Measurements from ENCODE around the gene CNTNAP3. TPM values are rescaled to one million over a fixed set of nuclear protein-coding genes. Genes with fewer than 3 reads are reported as not detected.
"Not testable (repeated sequence)": the region's sequence is repeated elsewhere in the genome, so short reads cannot be mapped to it uniquely, and the experiment has no call there.

CNTNAP3 gene
- total RNA-seq, 1 experiment from 2014 or later: 7.9 TPM

- H3K4me3 Mint-ChIP-seq; POLR2A ChIA-PET; CTCF ChIA-PET; DNase-seq (ENCODE audit: low spot score); H3K4me1 Mint-ChIP-seq; H3K27ac Mint-ChIP-seq; H3K36me3 Mint-ChIP-seq; H3K9me3 Mint-ChIP-seq; ATAC-seq; H3K27me3 Mint-ChIP-seq (ENCODE audit: low read depth): not testable (repeated sequence)
Observed at GRCh38 chr9:39030204-39031019, 257.6 kb downstream of the CNTNAP3 start.

GRCh38 chr9:39028855-39029254 is 259.1 kb downstream of the CNTNAP3 start:
- not testable (repeated sequence) for H3K9me3 Mint-ChIP-seq

GRCh38 chr9:39028168-39028567 is 259.8 kb downstream of the CNTNAP3 start:
- DNase-seq (ENCODE audit: low spot score); ATAC-seq; H3K36me3 Mint-ChIP-seq; H3K4me3 Mint-ChIP-seq; H3K27me3 Mint-ChIP-seq (ENCODE audit: low read depth); H3K4me1 Mint-ChIP-seq; POLR2A ChIA-PET; H3K9me3 Mint-ChIP-seq; H3K27ac Mint-ChIP-seq; CTCF ChIA-PET: not testable (repeated sequence)

More at GRCh38 chr9:39028855-39029254, 259.1 kb downstream of the CNTNAP3 start:
- H3K27me3 Mint-ChIP-seq (ENCODE audit: low read depth); DNase-seq (ENCODE audit: low spot score); ATAC-seq; H3K4me1 Mint-ChIP-seq; CTCF ChIA-PET; POLR2A ChIA-PET; H3K4me3 Mint-ChIP-seq; H3K27ac Mint-ChIP-seq; H3K36me3 Mint-ChIP-seq: not testable (repeated sequence)

- POLR2A ChIA-PET; ATAC-seq; H3K4me3 Mint-ChIP-seq; DNase-seq (ENCODE audit: low spot score); H3K4me1 Mint-ChIP-seq; CTCF ChIA-PET; H3K9me3 Mint-ChIP-seq; H3K27me3 Mint-ChIP-seq (ENCODE audit: low read depth); H3K36me3 Mint-ChIP-seq; H3K27ac Mint-ChIP-seq: not testable (repeated sequence)
Observed at GRCh38 chr9:39025911-39026588, 261.9 kb downstream of the CNTNAP3 start.

Other genes starting within 250 kb of the CNTNAP3 start
- gene SPATA31A1, start 67.5 kb upstream of the CNTNAP3 start, total RNA-seq (2021): 0.07 TPM in 1 of 3 replicates, not detected in the others